Mesothelial cell of epicardium (in vitro differentiated cells): ENCODE measurements around the gene NARS2. TPM values are rescaled to one million over a fixed set of nuclear protein-coding genes. Genes with fewer than 3 reads are reported as not detected.
A peak's percentile ranks its signal among the peaks of the same experiment; 100 is the strongest.

Experiments
- DNase-seq, 2 experiments: peaks; one replicate each; pipeline ENCODE4 v3.0.0; 2021; ENCODE audit warnings: low spot score in 2 of 2; ENCODE audit not compliant: unreplicated experiment in 2 of 2
- H3K27ac Mint-ChIP-seq: 2 replicates; pipeline ENCODE4 v1.8.0; 2021; ENCODE audit warnings: mixed read lengths
- H3K27me3 Mint-ChIP-seq: 2 replicates; pipeline ENCODE4 v1.8.0; 2021; ENCODE audit warnings: low read depth, mixed read lengths
- H3K36me3 Mint-ChIP-seq: 2 replicates; pipeline ENCODE4 v1.8.0; 2021; ENCODE audit warnings: mixed read lengths
- H3K4me1 Mint-ChIP-seq: 2 replicates; pipeline ENCODE4 v1.8.0; 2021; ENCODE audit warnings: mixed read lengths
- H3K4me3 Mint-ChIP-seq: 2 replicates; pipeline ENCODE4 v1.8.0; 2021; ENCODE audit warnings: mild to moderate bottlenecking, moderate library complexity, mixed read lengths
- H3K9me3 Mint-ChIP-seq: 2 replicates; pipeline ENCODE4 v1.8.0; 2021; ENCODE audit warnings: mixed read lengths
- total RNA-seq: library from RNA; stranded (reverse); gene quantifications from 3 replicates; pipeline ENCODE4 v1.2.1, GENCODE V29; 2021
- TF ChIP-seq, protein P1 (sequence below): fragments of 200-600 bp; sonication (generic); IDR thresholded peaks from one replicate; pipeline ENCODE4 v1.5.0; 2021; ENCODE audit warnings: antibody characterized with exemption; ENCODE audit not compliant: unreplicated experiment

NARS2 gene
- total RNA-seq, 1 donor from 2014 or later, result 23.1 TPM

DNA sequence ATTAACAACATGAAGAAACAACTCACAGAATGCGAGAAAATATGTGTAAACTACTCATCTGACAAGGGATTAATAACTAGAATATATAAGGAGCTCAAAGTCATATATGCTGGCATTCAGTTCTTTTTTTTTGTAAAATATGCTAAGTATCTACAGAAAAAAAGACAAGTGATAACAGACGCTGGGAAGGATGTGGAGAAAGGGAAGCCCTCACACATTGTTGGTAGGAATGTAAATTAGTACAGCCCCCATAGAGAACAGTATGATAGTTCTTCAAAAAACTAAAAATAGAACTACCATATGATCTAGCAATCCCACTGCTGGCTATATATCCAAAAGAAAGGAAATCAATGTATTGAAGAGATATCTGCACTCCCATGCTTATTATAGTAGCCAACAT, 170.9 kb downstream of the NARS2 start:
- no peak overlapping the region for H3K4me3 Mint-ChIP-seq
- TF ChIP-seq, protein P1, sequence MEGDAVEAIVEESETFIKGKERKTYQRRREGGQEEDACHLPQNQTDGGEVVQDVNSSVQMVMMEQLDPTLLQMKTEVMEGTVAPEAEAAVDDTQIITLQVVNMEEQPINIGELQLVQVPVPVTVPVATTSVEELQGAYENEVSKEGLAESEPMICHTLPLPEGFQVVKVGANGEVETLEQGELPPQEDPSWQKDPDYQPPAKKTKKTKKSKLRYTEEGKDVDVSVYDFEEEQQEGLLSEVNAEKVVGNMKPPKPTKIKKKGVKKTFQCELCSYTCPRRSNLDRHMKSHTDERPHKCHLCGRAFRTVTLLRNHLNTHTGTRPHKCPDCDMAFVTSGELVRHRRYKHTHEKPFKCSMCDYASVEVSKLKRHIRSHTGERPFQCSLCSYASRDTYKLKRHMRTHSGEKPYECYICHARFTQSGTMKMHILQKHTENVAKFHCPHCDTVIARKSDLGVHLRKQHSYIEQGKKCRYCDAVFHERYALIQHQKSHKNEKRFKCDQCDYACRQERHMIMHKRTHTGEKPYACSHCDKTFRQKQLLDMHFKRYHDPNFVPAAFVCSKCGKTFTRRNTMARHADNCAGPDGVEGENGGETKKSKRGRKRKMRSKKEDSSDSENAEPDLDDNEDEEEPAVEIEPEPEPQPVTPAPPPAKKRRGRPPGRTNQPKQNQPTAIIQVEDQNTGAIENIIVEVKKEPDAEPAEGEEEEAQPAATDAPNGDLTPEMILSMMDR, result no peak
- peaks cover 35% of the 10 kb centered on the region for H3K36me3 Mint-ChIP-seq
- peaks cover 26% of the 10 kb centered on the region for H3K9me3 Mint-ChIP-seq
- H3K4me1 Mint-ChIP-seq, result peaks cover 38% of the 10 kb centered on the region
- peak overlapping the region; percentile 80 for H3K27ac Mint-ChIP-seq
- no peak for DNase-seq
- no peaks in the 10 kb centered on the region for H3K27me3 Mint-ChIP-seq

DNA sequence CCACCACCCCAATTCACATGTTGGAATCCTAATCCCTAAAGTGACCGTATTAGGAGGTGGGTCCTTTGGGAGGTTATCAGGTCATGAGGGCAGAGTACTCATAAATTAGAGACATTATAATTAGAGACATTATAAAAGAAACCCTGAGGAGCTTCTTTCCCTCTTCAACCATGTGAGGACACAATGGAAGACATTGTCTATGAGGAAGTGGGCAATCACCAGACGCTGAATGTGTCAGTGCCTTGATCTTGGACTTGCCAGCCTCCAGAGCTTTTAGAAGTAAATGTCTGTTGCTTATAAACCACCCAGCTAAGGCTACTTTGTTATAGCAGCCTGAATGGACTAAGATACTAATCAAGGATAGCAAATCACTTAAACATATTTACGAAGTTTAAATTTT, 171.8 kb downstream of the NARS2 start:
- peaks cover 26% of the 10 kb centered on the region for H3K36me3 Mint-ChIP-seq
- DNase-seq, result no peak
- no peaks in the 10 kb centered on the region for H3K27me3 Mint-ChIP-seq
- H3K4me1 Mint-ChIP-seq, result peaks cover 39% of the 10 kb centered on the region
- peak overlapping the region; percentile 23 for H3K27ac Mint-ChIP-seq
- H3K4me3 Mint-ChIP-seq, result no peak overlapping the region
- peaks cover 17% of the 10 kb centered on the region for H3K9me3 Mint-ChIP-seq
- TF ChIP-seq, protein P1, result no peak

DNA sequence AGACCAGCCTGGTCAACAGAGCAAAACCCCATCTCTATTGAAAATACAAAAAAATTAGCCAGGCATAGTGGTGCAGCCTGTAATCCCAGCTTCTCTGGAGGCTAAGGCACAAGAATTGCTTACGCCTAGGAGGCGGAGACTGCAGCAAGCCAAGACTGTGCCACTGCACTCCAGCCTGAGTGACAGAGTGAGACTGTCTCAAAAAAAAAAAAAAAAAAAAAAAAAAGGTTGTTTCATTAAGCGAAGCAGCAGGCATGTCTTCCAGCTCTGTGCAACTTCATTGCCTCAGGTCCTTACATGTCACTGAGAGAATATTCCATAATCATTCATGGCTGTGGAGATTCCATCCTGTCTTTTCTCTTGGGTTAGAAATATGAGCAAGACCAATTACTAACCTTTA, 174.0 kb downstream of the NARS2 start:
- Mint-ChIP-seq H3K27me3 (no peaks in the 10 kb centered on the region), H3K4me3 (no peak overlapping the region), H3K27ac (peak overlapping the region; percentile 89), H3K4me1 (peaks cover 43% of the 10 kb centered on the region), H3K9me3 (no peaks in the 10 kb centered on the region), H3K36me3 (peaks cover 7% of the 10 kb centered on the region)
- TF ChIP-seq, protein P1, result no peak
- DNase-seq, result no peak

DNA sequence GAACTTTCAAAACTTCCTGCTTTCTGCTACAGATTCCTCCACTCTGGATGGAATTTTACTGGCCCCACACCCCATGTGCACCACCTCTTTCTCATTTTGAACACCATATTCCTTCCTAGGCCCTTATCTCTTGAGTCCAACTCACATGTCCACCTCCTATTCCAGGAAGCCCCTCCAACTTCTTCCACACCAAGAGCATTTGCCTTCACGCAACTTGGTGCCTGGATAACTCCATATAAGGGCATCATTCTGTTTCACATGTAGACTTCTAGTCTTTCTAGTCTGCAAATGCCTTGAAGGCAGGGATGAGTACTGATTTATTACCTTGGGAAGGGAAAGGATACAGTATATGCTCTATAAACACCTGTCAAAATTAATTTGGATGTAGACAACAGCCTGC, 174.5 kb downstream of the NARS2 start:
- Mint-ChIP-seq H3K9me3 (no peaks in the 10 kb centered on the region), H3K4me3 (no peak overlapping the region), H3K36me3 (peaks cover 2% of the 10 kb centered on the region), H3K4me1 (peaks cover 46% of the 10 kb centered on the region), H3K27ac (peak overlapping the region; percentile 89), H3K27me3 (no peaks in the 10 kb centered on the region)
- no peak for DNase-seq
- TF ChIP-seq, protein P1, result no peak

DNA sequence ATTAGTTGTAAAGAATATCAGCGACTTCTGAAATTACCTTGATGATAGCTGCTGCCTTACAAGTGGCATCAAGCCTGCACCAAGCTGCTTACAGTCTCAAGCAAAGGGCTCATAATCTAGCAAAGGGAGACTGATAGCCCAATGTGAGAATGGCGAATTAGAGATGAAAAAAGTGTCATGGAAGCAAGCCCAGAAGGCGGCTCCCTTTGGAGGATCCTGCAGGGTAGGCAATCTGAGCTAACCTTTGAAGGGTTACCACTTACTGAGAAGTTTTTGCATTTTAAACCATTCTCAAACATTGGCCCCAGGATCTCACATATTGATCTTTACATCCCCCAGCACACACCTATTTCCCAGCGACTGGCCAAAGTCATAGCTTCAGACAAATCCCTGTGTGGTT, 175.5 kb downstream of the NARS2 start:
- TF ChIP-seq, protein P1, result no peak
- no peak for DNase-seq
- Mint-ChIP-seq H3K4me3 (no peak overlapping the region), H3K27ac (peak overlapping the region; percentile 89), H3K36me3 (no peaks in the 10 kb centered on the region), H3K27me3 (no peaks in the 10 kb centered on the region), H3K9me3 (no peaks in the 10 kb centered on the region), H3K4me1 (peaks cover 41% of the 10 kb centered on the region)

DNA sequence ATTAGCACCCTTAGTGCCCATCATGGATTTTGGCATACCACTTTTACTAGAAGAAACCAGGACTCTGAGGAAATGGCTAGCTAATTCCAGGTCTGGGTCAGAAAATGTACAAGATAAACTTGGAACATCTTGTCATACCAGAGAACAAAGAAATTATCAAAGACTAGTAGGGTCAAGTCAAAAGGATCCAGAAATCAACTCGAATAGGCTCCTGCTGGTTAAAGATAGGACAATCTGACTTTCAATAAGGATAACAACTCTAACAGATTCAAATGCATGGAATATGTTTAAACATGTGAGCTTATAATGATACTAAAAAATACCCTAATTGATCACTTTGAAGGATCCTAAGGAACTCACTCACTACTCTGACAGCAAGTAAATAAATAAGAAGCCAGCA, 175.9 kb downstream of the NARS2 start:
- TF ChIP-seq, protein P1, result no peak
- Mint-ChIP-seq H3K27ac (peak overlapping the region; percentile 89), H3K9me3 (no peaks in the 10 kb centered on the region), H3K27me3 (no peaks in the 10 kb centered on the region), H3K4me3 (no peak overlapping the region), H3K36me3 (no peaks in the 10 kb centered on the region), H3K4me1 (peaks cover 39% of the 10 kb centered on the region)
- DNase-seq, result no peak
